HEK293T (cell line): ENCODE measurements around the gene ADA.

ENCODE experiments used
- ARNT ChIP-seq: fragments of 450-650 bp; IDR thresholded peaks from 2 replicates; pipeline ENCODE4 v1.6.1; 2017; ENCODE audit warnings: mild to moderate bottlenecking
- BHLHE40 ChIP-seq: fragments of 450-650 bp; IDR thresholded peaks from 2 replicates; pipeline ENCODE4 v1.6.1; 2016; ENCODE audit warnings: mild to moderate bottlenecking, moderate library complexity, borderline replicate concordance
- CTBP1 ChIP-seq: fragments of 450-650 bp; IDR thresholded peaks from 2 replicates; pipeline ENCODE4 v1.6.1; 2016; ENCODE audit warnings: borderline replicate concordance
- ELF4 ChIP-seq: fragments of 450-650 bp; IDR thresholded peaks from 2 replicates; pipeline ENCODE4 v1.6.1; 2017; ENCODE audit warnings: antibody characterized with exemption
- FOXA1 ChIP-seq: fragments of 450-650 bp; IDR thresholded peaks from 2 replicates; pipeline ENCODE4 v1.6.1; 2016; ENCODE audit warnings: mild to moderate bottlenecking
- FOXK2 ChIP-seq: fragments of 450-650 bp; IDR thresholded peaks from 2 replicates; pipeline ENCODE4 v1.6.1; 2016; ENCODE audit warnings: mild to moderate bottlenecking
- FOXM1 ChIP-seq: fragments of 450-650 bp; IDR thresholded peaks from 2 replicates; pipeline ENCODE4 v1.6.1; 2017; ENCODE audit warnings: mild to moderate bottlenecking, borderline replicate concordance
- LEF1 ChIP-seq: fragments of 450-650 bp; IDR thresholded peaks from 2 replicates; pipeline ENCODE4 v1.6.1; 2017; ENCODE audit warnings: mild to moderate bottlenecking, borderline replicate concordance
- SP1 ChIP-seq: fragments of 450-650 bp; IDR thresholded peaks from 2 replicates; pipeline ENCODE4 v1.6.1; 2017
- SUZ12 ChIP-seq: fragments of 450-650 bp; IDR thresholded peaks from 2 replicates; pipeline ENCODE4 v1.6.1; 2016; ENCODE audit warnings: mild to moderate bottlenecking
- TARDBP ChIP-seq: fragments of 450-650 bp; IDR thresholded peaks from 2 replicates; pipeline ENCODE4 v1.6.1; 2016
- ZNF384 ChIP-seq: fragments of 450-650 bp; IDR thresholded peaks from 2 replicates; pipeline ENCODE4 v1.6.1; 2016
- TF ChIP-seq, protein P1 (sequence below): fragments of 450-650 bp; IDR thresholded peaks from 2 replicates; pipeline ENCODE4 v1.6.1; 2016

DNA sequence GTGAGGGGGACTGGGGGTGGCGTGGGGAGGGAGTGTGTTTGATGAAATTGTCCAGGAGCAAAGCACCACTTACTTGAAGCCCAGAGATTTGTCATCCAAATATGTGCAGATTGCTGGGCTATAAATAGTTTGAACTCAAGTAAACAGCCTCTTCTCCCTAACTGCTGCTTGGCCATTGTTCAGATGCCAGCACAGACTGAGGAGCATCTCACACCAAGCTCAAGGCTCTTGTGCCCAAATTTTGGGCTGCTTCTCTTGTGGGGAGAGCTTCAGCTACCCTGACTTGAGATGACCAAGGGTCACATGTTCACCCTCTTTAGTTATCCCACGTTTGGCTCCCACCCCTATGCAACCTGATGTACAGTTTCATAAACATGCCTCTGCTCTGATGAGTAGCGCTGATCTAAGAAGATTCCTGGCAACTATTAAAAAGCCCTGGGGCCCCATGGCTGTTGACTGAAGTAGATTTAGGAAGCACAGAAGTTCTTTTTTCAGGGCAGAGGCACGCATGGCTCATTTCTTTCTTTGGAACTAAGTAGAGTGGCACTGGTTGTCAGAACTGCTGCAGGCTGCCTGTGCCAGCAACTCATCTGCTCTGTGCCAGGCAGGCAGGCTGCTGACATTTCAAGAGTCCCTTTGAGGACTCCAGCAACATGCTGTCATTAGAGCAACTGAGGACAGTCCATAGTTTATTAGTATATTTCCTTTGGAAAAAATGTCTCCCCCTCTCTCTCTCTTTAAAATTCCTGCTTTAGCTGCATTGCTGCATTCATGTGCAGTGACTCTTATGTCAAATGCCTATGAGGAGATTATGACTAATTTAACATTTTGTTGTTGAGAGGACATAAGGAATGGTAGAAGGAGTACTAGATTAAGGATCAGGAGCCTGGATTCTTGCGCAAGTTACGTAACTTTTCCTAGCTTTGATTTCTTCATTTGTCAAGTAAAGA is 78.7 kb downstream of the ADA start:
- no peak for TF ChIP-seq TARDBP
- no peak for TF ChIP-seq BHLHE40
- TF ChIP-seq FOXM1, result no peak
- TF ChIP-seq ARNT, result no peak
- TF ChIP-seq FOXA1, result no peak
- TF ChIP-seq ELF4, result no peak
- TF ChIP-seq FOXK2, result no peak
- no peak for TF ChIP-seq ZNF384
- no peak for TF ChIP-seq SP1
- TF ChIP-seq SUZ12, result no peak
- TF ChIP-seq, protein P1, sequence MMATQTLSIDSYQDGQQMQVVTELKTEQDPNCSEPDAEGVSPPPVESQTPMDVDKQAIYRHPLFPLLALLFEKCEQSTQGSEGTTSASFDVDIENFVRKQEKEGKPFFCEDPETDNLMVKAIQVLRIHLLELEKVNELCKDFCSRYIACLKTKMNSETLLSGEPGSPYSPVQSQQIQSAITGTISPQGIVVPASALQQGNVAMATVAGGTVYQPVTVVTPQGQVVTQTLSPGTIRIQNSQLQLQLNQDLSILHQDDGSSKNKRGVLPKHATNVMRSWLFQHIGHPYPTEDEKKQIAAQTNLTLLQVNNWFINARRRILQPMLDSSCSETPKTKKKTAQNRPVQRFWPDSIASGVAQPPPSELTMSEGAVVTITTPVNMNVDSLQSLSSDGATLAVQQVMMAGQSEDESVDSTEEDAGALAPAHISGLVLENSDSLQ, result no peak
- no peak for TF ChIP-seq LEF1
- no peak for TF ChIP-seq CTBP1
